HT1080 (cell line): ENCODE results near the gene ZFP1. TPM values are rescaled to one million over a fixed set of nuclear protein-coding genes. Genes with fewer than 3 reads are reported as not detected.
"Not testable (repeated sequence)": the region's sequence is repeated elsewhere in the genome, so short reads cannot be mapped to it uniquely, and the experiment has no call there.

ENCODE experiments used
- DNase-seq: peaks from one replicate; pipeline ENCODE4 v3.0.0-alpha.2; 2015; ENCODE audit warnings: low read depth
- total RNA-seq: library from RNA; depleted of rRNA; stranded (reverse); fragments of >200 nt; shearing (Covaris generic); gene quantifications from 2 replicates; pipeline ENCODE4 v1.2.3, GENCODE V29; 2014

The ZFP1 gene
- total RNA-seq, 1 experiment from 2014 or later, result 13.5 TPM

- DNase-seq, result no peak
Observed at GRCh38 chr16:75112734-75113491, 35.4 kb upstream of the ZFP1 start.

GRCh38 chr16:75113541-75114121 lies 34.7 kb upstream of the ZFP1 start:
- no peak for DNase-seq

- no peak for DNase-seq
Observed at GRCh38 chr16:75114179-75114945, 34.0 kb upstream of the ZFP1 start.

- DNase-seq, result no peak
Observed at GRCh38 chr16:75114946-75115825, 33.1 kb upstream of the ZFP1 start.

- no peak for DNase-seq
Observed at GRCh38 chr16:75116081-75116910, 32.0 kb upstream of the ZFP1 start, which contains the start of gene LDHD. Gene LDHD (minus strand): TSS chr16:75116780. CDS start chr16:75116720, 60 bp downstream.

- DNase-seq, result no peak
Observed at GRCh38 chr16:75116911-75117245, 31.4 kb upstream of the ZFP1 start.

- DNase-seq, result no peak
Observed at GRCh38 chr16:75118943-75119539, 29.3 kb upstream of the ZFP1 start.

- no peak for DNase-seq
Observed at GRCh38 chr16:75120253-75120652, 28.1 kb upstream of the ZFP1 start.

GRCh38 chr16:75121949-75122568 lies 26.3 kb upstream of the ZFP1 start:
- DNase-seq, result no peak

GRCh38 chr16:75122609-75123008 lies 25.7 kb upstream of the ZFP1 start:
- DNase-seq, result no peak

GRCh38 chr16:75127713-75128415 lies 20.5 kb upstream of the ZFP1 start:
- DNase-seq, result no peak

- DNase-seq, result not testable (repeated sequence)
Observed at GRCh38 chr16:75129421-75130149, 18.7 kb upstream of the ZFP1 start.

- DNase-seq, result no peak
Observed at GRCh38 chr16:75130150-75130771, 18.1 kb upstream of the ZFP1 start.

GRCh38 chr16:75131081-75131480 lies 17.2 kb upstream of the ZFP1 start:
- DNase-seq, result no peak

GRCh38 chr16:75138233-75138632 lies 10.1 kb upstream of the ZFP1 start:
- DNase-seq, result no peak

- DNase-seq, result peak; percentile 47
Observed at GRCh38 chr16:75138636-75139035, 9.7 kb upstream of the ZFP1 start.

- no peak for DNase-seq
Observed at GRCh38 chr16:75139498-75139897, 8.8 kb upstream of the ZFP1 start.

GRCh38 chr16:75143941-75144340 lies 4.4 kb upstream of the ZFP1 start:
- no peak for DNase-seq
